Activated CD4-positive, alpha-beta T cell treated with anti-CD3 and anti-CD28 coated beads, Interleukin-2, amount 10 ng/mL, durations not matched to agents 24 days and 14 days (primary cell): ENCODE data around the gene GNL3. TPM values are rescaled to one million over a fixed set of nuclear protein-coding genes. Genes with fewer than 3 reads are reported as not detected.
"Not testable (repeated sequence)": the region's sequence is repeated elsewhere in the genome, so short reads cannot be mapped to it uniquely, and the experiment has no call there.

Experiments
- DNase-seq: peaks from one replicate; pipeline ENCODE4 v3.0.0; 2022
- H3K27ac Mint-ChIP-seq: one replicate; pipeline ENCODE4 v1.8.0; 2022; ENCODE audit warnings: mild to moderate bottlenecking, mixed read lengths
- H3K27me3 Mint-ChIP-seq: one replicate; pipeline ENCODE4 v1.8.0; 2022; ENCODE audit warnings: mixed read lengths
- H3K36me3 Mint-ChIP-seq: one replicate; pipeline ENCODE4 v1.8.0; 2022; ENCODE audit warnings: low read depth, mild to moderate bottlenecking, mixed read lengths
- H3K4me1 Mint-ChIP-seq: one replicate; pipeline ENCODE4 v1.8.0; 2021; ENCODE audit warnings: mixed read lengths
- H3K4me3 Mint-ChIP-seq: one replicate; pipeline ENCODE4 v1.8.0; 2022; ENCODE audit warnings: mild to moderate bottlenecking, moderate library complexity, mixed read lengths
- H3K9me3 Mint-ChIP-seq: one replicate; pipeline ENCODE4 v1.8.0; 2021; ENCODE audit warnings: mixed read lengths
- intact Hi-C: fragments of 100-400 bp; cut with micrococcal nuclease; formaldehyde crosslinking; loops from one replicate; pipeline ENCODE4 v1.15.1; 2023
- total RNA-seq: library from RNA; stranded (reverse); gene quantifications from 2 replicates; pipeline ENCODE4 v1.2.3, GENCODE V29; 2022

Gene GNL3, protein sequence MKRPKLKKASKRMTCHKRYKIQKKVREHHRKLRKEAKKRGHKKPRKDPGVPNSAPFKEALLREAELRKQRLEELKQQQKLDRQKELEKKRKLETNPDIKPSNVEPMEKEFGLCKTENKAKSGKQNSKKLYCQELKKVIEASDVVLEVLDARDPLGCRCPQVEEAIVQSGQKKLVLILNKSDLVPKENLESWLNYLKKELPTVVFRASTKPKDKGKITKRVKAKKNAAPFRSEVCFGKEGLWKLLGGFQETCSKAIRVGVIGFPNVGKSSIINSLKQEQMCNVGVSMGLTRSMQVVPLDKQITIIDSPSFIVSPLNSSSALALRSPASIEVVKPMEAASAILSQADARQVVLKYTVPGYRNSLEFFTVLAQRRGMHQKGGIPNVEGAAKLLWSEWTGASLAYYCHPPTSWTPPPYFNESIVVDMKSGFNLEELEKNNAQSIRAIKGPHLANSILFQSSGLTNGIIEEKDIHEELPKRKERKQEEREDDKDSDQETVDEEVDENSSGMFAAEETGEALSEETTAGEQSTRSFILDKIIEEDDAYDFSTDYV
- 254 and 267 TPM in 2 replicates for total RNA-seq

- Mint-ChIP-seq H3K27me3 (peaks cover 1% of the 10 kb centered on the region), H3K9me3 (no peaks in the 10 kb centered on the region), H3K27ac (peak within 1 kb of the TSS; percentile 99), H3K4me1 (peaks cover 57% of the 10 kb centered on the region), H3K4me3 (peak within 1 kb of the TSS; percentile 96), H3K36me3 (peaks cover 66% of the 10 kb centered on the region)
- intact Hi-C loops: loop anchor here (1.0 to 10.0 kb wide), 5 partner anchors 19 to 411 kb away; partner anchors contain the start of genes GLT8D1, NEK4, NISCH and TNNC1
- DNase-seq: peak; percentile 98
Measured at GRCh38 chr3:52685709-52686691, at the start of gene GNL3, which contains the start of gene PBRM1. GNL3 (plus strand) TSS chr3:52686032; CDS start chr3:52686093, 61 bp downstream. PBRM1 (minus strand) TSS chr3:52685913.

- Mint-ChIP-seq H3K27ac (no peak overlapping the region), H3K9me3 (no peaks in the 10 kb centered on the region), H3K36me3 (peaks cover 31% of the 10 kb centered on the region), H3K4me3 (no peak overlapping the region), H3K27me3 (no peaks in the 10 kb centered on the region), H3K4me1 (no peaks in the 10 kb centered on the region)
- no peak for DNase-seq
- intact Hi-C loops: no loop called here
Measured at GRCh38 chr3:52636673-52637072, 49.2 kb upstream of the GNL3 start.

GRCh38 chr3:52645549-52645948 is 40.3 kb upstream of the GNL3 start:
- intact Hi-C loops: no loop called here
- H3K27ac Mint-ChIP-seq: no peak overlapping the region
- DNase-seq: no peak
- H3K4me1 Mint-ChIP-seq: peaks cover 3% of the 10 kb centered on the region
- H3K9me3 Mint-ChIP-seq: no peaks in the 10 kb centered on the region
- peaks cover 59% of the 10 kb centered on the region for H3K36me3 Mint-ChIP-seq
- no peaks in the 10 kb centered on the region for H3K27me3 Mint-ChIP-seq
- H3K4me3 Mint-ChIP-seq: no peak overlapping the region

GRCh38 chr3:52649461-52650210 is 36.2 kb upstream of the GNL3 start:
- Mint-ChIP-seq H3K9me3 (no peaks in the 10 kb centered on the region), H3K4me1 (peaks cover 9% of the 10 kb centered on the region)

GRCh38 chr3:52650439-52650838 is 35.4 kb upstream of the GNL3 start:
- Mint-ChIP-seq H3K4me1 (peaks cover 9% of the 10 kb centered on the region), H3K4me3 (no peak overlapping the region), H3K27ac (no peak overlapping the region), H3K36me3 (peaks cover 54% of the 10 kb centered on the region), H3K9me3 (no peaks in the 10 kb centered on the region), H3K27me3 (no peaks in the 10 kb centered on the region)
- no peak for DNase-seq
- intact Hi-C loops: no loop called here

More at GRCh38 chr3:52649461-52650210, 36.2 kb upstream of the GNL3 start:
- Mint-ChIP-seq H3K36me3 (peaks cover 56% of the 10 kb centered on the region), H3K4me3 (no peak overlapping the region), H3K27ac (peak overlapping the region; percentile 46), H3K27me3 (no peaks in the 10 kb centered on the region)
- intact Hi-C loops: no loop called here
- DNase-seq: no peak

GRCh38 chr3:52651592-52651991 is 34.2 kb upstream of the GNL3 start:
- no peak overlapping the region for H3K27ac Mint-ChIP-seq
- intact Hi-C loops: no loop called here
- no peaks in the 10 kb centered on the region for H3K27me3 Mint-ChIP-seq
- H3K9me3 Mint-ChIP-seq: no peaks in the 10 kb centered on the region
- peaks cover 11% of the 10 kb centered on the region for H3K4me1 Mint-ChIP-seq
- peaks cover 57% of the 10 kb centered on the region for H3K36me3 Mint-ChIP-seq
- DNase-seq: no peak
- H3K4me3 Mint-ChIP-seq: no peak overlapping the region

DNA sequence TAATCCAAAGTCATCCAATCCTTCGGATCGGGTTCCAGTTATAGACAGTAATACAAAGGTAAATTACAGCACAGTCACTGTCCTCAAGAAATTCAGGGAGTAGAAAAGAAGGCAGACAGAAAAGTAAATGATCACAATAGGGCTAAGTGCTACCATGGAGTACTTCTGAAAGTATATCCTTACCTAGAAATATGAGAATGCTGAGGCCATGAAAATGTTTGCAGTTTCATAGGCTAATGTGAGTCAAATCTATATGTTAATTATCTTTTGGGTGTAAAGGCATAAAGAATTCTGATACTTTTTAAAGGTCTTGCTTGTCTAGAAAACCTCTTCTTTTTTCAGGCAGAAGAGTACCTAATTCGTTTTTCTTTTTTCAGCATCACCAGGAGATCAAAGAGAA is 29.9 kb upstream of the GNL3 start:
- no peak overlapping the region for H3K4me3 Mint-ChIP-seq
- H3K36me3 Mint-ChIP-seq: peaks cover 49% of the 10 kb centered on the region
- H3K27me3 Mint-ChIP-seq: no peaks in the 10 kb centered on the region
- intact Hi-C loops: loop anchor here (2.0 kb wide), 1 partner anchor 15 kb away; no protein-coding TSS in a partner anchor
- H3K9me3 Mint-ChIP-seq: no peaks in the 10 kb centered on the region
- peaks cover 5% of the 10 kb centered on the region for H3K4me1 Mint-ChIP-seq
- no peak for DNase-seq
- H3K27ac Mint-ChIP-seq: peak overlapping the region; percentile 47

DNA sequence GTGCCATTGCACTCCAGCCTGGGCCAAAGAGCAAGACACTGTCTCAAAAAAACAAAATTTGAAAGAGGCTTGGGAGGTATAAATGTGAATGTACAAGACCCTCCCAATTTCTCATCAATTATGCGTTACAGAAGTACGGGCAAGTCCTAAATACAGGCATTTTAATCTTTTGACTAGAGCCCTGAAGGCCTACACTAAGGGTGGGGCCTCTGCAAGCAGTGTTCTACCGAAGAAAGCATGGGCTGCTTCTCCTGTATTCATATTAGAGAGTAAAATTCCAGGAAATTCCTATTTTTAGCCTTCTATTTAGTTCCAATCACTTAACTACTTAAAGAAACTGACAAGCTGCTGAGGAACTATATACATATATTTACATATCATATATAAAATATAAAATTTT is 25.8 kb upstream of the GNL3 start:
- Mint-ChIP-seq H3K4me1 (peaks cover 3% of the 10 kb centered on the region), H3K36me3 (peaks cover 58% of the 10 kb centered on the region), H3K27me3 (no peaks in the 10 kb centered on the region), H3K4me3 (no peak overlapping the region), H3K27ac (no peak overlapping the region), H3K9me3 (no peaks in the 10 kb centered on the region)
- intact Hi-C loops: no loop called here
- no peak for DNase-seq

DNA sequence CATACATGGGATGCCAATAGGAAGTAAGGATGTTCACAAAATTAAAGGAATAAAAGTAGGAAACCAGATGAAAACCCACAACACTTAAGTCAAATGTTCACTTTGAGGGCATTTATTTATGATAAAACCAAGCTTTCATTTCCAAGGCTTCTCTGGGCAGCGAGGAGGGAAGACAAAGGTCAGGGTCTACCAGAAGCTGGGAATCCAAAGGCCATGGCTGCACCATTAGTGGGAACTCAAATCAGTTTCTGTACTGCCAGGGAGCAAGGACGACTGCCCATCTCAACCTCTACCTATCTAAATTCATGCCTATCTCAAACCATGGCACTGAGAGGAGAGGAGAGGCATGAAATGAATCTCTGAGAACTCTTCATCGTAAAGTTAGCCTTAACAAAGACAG is 22.7 kb upstream of the GNL3 start:
- H3K27me3 Mint-ChIP-seq: no peaks in the 10 kb centered on the region
- no peak overlapping the region for H3K27ac Mint-ChIP-seq
- DNase-seq: no peak
- H3K4me3 Mint-ChIP-seq: no peak overlapping the region
- intact Hi-C loops: no loop called here
- H3K9me3 Mint-ChIP-seq: no peaks in the 10 kb centered on the region
- peaks cover 2% of the 10 kb centered on the region for H3K4me1 Mint-ChIP-seq
- peaks cover 53% of the 10 kb centered on the region for H3K36me3 Mint-ChIP-seq

- Mint-ChIP-seq H3K9me3 (no peaks in the 10 kb centered on the region), H3K27me3 (no peaks in the 10 kb centered on the region), H3K4me3 (peak overlapping the region; percentile 59), H3K27ac (peak overlapping the region; percentile 99), H3K4me1 (peaks cover 26% of the 10 kb centered on the region), H3K36me3 (peaks cover 45% of the 10 kb centered on the region)
- DNase-seq: peak; percentile 81
- intact Hi-C loops: loop anchor here (1.0 to 2.0 kb wide), 2 partner anchors 11 to 14 kb away; no protein-coding TSS in a partner anchor
Measured at GRCh38 chr3:52670621-52671521, 15.0 kb upstream of the GNL3 start.

- DNase-seq: no peak
- H3K27ac Mint-ChIP-seq: peak overlapping the region; percentile 99
- peaks cover 29% of the 10 kb centered on the region for H3K4me1 Mint-ChIP-seq
- peak overlapping the region; percentile 57 for H3K4me3 Mint-ChIP-seq
- intact Hi-C loops: loop anchor here (1.0 to 2.0 kb wide), 2 partner anchors 11 to 15 kb away; no protein-coding TSS in a partner anchor
- peaks cover 48% of the 10 kb centered on the region for H3K36me3 Mint-ChIP-seq
- no peaks in the 10 kb centered on the region for H3K9me3 Mint-ChIP-seq
- H3K27me3 Mint-ChIP-seq: no peaks in the 10 kb centered on the region
Measured at GRCh38 chr3:52671676-52672075, 14.2 kb upstream of the GNL3 start.

DNA sequence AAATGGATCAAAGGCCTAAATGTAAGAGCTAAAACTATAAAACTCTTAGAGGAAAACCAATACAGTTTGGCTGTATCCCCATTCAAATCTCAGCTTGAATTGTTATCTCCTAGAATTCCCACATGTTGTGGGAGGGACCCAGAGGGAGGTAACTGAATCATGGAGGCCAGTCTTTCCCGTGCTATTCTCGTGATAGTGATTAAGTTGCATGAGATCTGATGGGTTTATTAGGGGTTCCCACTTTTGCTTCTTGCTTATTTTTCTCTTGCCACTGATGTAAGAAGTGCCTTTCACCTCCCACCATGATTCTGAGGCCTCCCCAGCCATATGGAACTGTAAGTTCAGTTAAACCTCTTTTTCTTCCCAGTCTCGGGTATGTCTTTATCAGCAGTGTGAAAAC is 9.6 kb upstream of the GNL3 start:
- H3K4me3 Mint-ChIP-seq, intact Hi-C loops, DNase-seq, H3K9me3 Mint-ChIP-seq, H3K27me3 Mint-ChIP-seq, H3K27ac Mint-ChIP-seq: not testable (repeated sequence)
- Mint-ChIP-seq H3K36me3 (peaks cover 59% of the 10 kb centered on the region), H3K4me1 (peaks cover 32% of the 10 kb centered on the region)
